HG02763 (cell line): ENCODE results near the gene MRFAP1L1.

Experiments
- ATAC-seq: cut with Tn5 transposase; IDR thresholded peaks from one replicate; pipeline ENCODE4 v1.9.1; 2021; ENCODE audit warnings: mild to moderate bottlenecking, moderate library complexity; ENCODE audit not compliant: unreplicated experiment

MRFAP1L1 gene

DNA sequence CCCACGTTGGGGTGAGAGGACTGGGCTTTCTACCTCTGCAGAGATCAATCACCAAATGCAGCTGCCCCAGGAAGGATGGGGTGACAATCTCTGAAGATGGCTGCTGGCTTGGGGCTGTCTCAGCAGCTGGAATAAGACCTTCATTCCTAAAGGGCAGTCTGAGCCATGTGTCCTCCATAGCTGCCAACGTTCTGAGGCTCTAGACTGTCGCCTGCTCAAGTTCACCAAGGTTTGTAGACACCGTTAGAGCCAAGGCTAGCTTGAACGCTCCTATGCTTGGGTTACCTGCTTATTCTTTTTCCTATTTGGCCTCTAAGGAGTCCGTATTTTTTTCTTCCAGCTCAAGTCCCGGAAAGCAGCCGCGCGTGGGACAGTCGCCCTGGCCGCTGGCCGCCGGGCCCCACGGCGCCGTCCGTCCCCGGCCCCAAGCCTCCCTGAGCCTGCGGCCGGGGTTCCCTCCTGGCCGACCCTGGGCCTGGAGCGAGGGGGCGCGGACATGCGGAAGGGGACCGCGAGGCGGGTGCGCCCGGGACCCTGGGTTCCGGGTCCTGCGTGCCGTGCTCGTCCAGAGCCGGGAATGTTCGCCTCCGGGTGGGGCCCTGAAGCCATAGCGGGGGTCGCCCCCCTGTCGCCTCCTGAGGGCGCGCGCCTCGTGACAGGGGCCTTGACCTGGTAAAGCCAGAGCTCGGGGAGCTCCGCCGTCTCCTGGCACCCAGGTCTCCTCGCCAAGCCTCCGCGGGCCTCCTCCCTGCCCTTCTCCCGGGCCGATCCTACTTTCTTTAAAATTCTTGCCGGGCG lies 45.9 kb downstream of the MRFAP1L1 start:
- ATAC-seq: no peak

- ATAC-seq: no peak
These were observed 47.1 kb downstream of the MRFAP1L1 start for GRCh38 chr4:6662591-6662990.

DNA sequence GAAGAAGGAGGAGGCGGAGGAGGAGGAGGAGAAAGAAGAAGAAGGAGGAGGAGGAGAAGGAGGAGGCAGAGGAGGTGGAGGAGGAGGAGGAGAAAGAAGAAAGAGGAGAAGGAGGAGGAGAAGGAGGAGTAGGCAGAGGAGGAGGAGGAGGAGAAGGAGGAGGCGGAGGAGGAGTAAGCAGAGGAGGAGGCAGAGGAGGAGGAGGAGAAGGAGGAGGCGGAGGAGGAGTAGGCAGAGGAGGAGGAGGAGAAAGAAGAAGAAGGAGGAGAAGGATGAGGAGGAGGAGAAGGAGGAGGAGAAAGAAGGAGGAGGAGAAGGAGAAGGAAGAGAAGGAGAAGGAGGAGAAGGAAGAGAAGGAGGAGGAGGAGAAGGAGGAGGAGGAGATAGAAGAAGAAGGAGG lies 49.2 kb downstream of the MRFAP1L1 start:
- ATAC-seq: no peak

- no peak for ATAC-seq
These were observed 49.8 kb downstream of the MRFAP1L1 start for GRCh38 chr4:6659897-6660296.

GRCh38 chr4:6658597-6659075 lies 51.0 kb downstream of the MRFAP1L1 start:
- no peak for ATAC-seq

- no peak for ATAC-seq
These were observed 51.5 kb downstream of the MRFAP1L1 start for GRCh38 chr4:6658209-6658595.
